ENCODE results near the gene CCNL2.
"Not testable (repeated sequence)": the region's sequence is repeated elsewhere in the genome, so short reads cannot be mapped to it uniquely, and the experiment has no call there.

CCNL2 gene

DNA sequence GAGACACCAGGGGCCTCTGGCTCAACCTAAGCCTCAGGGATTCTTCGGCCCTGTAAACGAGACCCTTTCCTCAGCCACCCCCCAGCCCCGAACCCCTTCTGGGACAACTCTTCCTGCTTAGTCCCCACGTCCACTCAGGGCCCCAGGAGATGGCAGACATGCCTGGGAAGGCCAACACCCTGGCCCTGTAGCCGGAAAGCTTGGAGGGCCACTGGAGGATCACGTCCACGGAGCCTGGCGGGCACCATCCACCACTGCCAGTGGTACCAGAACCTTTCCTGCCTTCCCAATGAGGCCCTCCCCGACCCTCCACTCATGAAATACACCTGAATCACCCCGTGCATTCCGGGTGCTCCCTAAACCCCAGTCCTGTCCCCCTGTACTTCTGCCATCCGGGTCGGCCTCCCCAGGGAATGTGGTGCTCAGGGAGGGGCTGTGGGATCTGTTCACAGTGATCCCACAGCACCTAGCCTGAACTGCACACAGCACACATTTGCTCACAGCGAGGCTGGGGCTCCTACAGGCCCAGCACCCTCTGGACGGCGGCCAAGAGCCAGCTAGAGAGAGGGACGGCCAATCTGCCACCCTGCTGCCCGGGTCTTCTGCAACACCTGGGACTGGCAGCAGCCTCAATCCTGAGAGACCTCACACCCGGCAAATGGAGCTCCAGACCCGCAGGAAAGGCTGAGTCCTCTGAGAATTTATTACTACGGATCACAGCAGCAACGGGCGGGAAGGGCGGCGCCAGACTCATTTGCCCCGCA is 25.9 kb downstream of the CCNL2 start:
- no peak for DNase-seq (ENCODE audit: low read depth)

- DNase-seq (ENCODE audit: low read depth): peak; percentile 69
These were observed 27.1 kb downstream of the CCNL2 start for GRCh38 chr1:1371746-1372711.

DNA sequence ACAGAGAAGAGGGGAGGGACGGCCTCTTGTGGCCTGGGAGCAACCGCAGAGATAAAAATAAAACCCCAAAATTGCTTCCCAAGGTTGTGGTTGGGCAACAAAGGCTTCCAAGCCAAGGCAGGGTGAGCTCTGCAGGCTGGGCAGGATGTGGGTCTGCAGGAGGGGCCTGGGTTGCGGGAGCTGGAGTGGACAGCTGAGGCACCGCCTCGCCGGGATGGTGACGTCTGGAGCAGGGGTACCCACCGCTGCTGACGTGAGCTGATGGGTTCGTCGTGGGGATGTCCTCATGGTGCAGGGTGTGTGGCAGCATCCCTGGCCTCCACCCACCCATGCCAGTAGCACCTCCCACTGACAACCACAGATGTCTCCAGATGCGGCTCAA is 27.8 kb downstream of the CCNL2 start:
- DNase-seq (ENCODE audit: low read depth): no peak

- DNase-seq (ENCODE audit: low read depth): no peak
These were observed 28.3 kb downstream of the CCNL2 start for GRCh38 chr1:1370771-1371300.

DNA sequence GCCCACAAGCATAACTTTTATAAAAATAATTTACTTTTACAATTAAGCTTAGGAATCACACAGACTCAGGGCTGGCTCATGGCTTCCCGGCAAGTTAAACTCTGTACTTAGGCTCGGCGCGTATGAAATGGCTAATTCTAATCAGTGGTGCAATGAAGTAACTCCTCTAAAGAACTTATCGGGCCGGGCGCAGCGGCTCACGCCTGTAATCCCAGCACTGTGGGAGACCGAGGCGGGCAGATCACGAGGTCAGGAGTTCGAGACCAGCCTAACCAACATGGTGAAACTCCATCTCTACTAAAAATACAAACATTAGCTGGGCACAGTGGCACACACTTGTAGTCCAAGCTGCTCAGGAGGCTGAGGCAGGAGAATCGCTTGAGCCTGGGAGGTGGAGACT is 29.0 kb downstream of the CCNL2 start:
- DNase-seq (ENCODE audit: low read depth): not testable (repeated sequence)

- no peak for DNase-seq (ENCODE audit: low read depth)
These were observed 31.8 kb downstream of the CCNL2 start for GRCh38 chr1:1367315-1367714.

DNA sequence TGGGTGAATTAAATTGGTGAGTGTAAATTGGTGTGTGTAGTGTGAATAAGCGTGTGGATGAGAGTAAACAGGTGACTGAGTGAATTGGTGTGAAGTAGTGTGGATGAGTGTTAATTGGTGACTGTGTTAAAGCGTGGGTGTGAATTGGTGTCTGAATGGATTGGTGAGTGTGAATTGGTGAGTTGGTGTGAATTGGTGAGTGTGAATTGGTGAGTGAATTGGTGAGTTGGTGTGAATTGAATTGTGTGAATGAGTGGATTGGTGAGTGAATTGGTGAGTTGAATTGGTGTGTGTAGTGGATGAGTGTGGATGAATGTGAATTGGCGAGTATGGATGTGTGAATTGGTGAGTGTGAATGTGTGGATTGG is 32.5 kb downstream of the CCNL2 start:
- no peak for DNase-seq (ENCODE audit: low read depth)

- no peak for DNase-seq (ENCODE audit: low read depth)
These were observed 33.0 kb downstream of the CCNL2 start for GRCh38 chr1:1365875-1366698.

GRCh38 chr1:1364266-1364665 is 34.9 kb downstream of the CCNL2 start:
- no peak for DNase-seq (ENCODE audit: low read depth)

DNA sequence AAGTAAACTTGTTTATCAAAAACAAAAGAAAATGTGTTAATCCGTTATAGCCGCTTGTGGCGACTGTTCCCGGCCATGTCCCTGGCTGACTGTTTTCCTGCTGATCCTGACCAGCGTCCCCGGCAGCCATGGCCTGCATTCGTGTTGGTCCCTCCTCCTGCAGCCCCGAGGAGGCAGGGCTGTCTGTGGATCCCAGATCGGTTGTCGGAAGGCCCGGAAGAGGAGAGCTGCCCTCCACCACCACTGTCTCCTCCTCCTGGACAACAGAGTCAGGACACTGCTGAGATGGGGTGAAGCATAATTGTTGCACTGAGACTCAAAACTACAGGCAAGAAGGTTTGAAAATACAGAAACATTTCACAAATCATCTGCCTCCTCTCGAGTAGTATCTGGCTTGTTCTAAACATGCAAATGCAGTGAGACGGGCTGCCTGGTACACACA is 37.1 kb downstream of the CCNL2 start:
- no peak for DNase-seq (ENCODE audit: low read depth)

DNA sequence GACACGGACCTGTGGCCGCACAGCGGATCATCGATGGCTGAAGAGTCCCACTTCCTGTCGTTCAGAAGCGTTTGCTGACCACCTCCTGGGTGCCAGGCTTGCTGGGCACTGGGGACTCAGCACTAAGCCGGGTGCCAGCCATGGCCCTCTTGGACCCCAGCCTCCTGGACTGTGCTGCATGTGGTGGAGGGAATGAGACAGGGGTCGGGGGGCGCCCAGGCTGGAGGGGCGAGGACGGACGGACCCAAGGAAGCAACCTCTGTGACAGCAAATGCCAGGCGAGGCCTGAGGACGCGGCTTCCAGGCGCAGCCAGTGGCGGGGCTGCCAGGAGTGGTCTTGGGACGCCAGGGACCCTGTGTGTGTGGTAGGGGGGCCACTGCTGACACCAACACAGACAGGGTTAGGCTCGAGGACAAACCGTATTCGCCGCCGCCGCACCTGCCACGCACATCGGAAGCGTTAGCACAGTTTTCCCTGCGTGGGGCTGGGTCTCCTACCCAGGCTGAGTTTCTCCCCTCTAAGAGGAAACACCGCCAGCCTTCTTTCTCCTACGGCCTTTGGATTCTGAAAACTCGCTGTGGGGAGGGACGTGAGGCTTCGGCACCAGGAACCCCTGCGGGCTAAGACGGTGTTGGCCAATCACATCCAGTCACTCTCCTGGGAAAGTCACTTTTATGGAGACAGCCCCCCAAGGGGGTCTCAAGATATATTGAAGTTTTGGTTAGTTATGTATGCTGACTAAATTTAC is 37.7 kb downstream of the CCNL2 start:
- DNase-seq (ENCODE audit: low read depth): no peak

- DNase-seq (ENCODE audit: low read depth): no peak
These were observed 38.5 kb downstream of the CCNL2 start for GRCh38 chr1:1360506-1361169.

GRCh38 chr1:1359664-1360468 is 39.3 kb downstream of the CCNL2 start:
- no peak for DNase-seq (ENCODE audit: low read depth)

DNA sequence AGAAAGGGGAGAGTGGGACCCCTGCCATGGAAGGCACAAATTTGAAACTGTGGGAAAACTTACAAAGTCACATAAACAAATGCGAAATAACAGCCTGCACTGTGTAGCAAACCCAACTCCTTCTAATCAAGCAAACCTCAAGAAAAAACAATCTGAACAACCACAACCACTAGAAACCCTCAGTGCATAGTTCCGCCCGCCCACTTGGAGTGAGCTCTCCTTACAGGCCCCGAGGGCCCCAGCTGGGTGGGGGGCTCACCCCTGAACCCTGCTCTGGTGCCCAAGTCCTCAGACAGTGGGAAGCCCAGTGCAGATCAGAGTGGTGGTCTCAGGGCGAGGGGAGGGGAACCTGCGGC is 39.8 kb downstream of the CCNL2 start:
- DNase-seq (ENCODE audit: low read depth): no peak

- DNase-seq (ENCODE audit: low read depth): no peak
These were observed 40.5 kb downstream of the CCNL2 start, which contains the start of gene MXRA8 for GRCh38 chr1:1358433-1359271. TSS of gene MXRA8 (minus strand) at chr1:1358555. CDS start at chr1:1358504, 51 bp downstream.

DNA sequence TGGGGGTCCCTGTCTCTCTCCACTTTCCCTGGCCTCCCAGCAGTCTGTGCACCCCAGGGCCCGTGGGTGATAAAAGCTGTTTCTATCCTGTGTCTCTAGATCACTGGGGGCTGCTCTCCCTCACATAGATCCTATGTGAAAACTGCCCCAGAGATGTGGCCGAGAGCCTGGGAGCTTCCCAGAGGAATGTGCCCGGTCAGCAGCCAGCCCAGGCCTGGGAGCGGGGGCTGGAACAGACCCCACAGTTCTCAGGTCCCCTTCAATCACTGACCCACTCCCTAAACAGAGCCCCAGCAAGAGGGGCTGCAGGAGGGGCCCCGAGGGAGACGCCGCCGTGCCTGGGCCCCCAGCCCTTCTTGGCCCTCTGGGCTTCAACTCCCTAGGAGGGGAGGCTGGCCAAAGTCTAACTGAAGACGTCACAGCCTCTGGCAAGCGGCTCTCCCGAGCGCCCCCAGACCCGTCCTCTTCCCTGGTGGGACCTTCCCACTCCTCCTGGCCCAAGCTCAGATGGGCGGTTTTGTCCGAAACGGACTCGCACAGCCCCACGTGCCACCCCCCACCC is 41.2 kb downstream of the CCNL2 start:
- no peak for DNase-seq (ENCODE audit: low read depth)

- no peak for DNase-seq (ENCODE audit: low read depth)
These were observed 42.2 kb downstream of the CCNL2 start for GRCh38 chr1:1356796-1357401.

- no peak for DNase-seq (ENCODE audit: low read depth)
These were observed 42.9 kb downstream of the CCNL2 start for GRCh38 chr1:1356166-1356795.

Measured in stimulated activated CD8-positive, alpha-beta memory T cell treated with anti-CD3 and anti-CD28 coated beads, Interleukin-15, amount 100 ng/mL, for 24 hours (primary cell).